HPDE6-E6E7 (cell line): ENCODE data around the gene KIRREL3.

ENCODE experiments used
- DNase-seq: peaks from one replicate; pipeline ENCODE4 v3.0.0; 2011; ENCODE audit warnings: missing footprints; ENCODE audit errors: extremely low spot score

KIRREL3 gene

GRCh38 chr11:126739499-126740145 is 260.9 kb downstream of the KIRREL3 start:
- no peak for DNase-seq

GRCh38 chr11:126738295-126739031 is 262.1 kb downstream of the KIRREL3 start:
- DNase-seq = no peak

DNA sequence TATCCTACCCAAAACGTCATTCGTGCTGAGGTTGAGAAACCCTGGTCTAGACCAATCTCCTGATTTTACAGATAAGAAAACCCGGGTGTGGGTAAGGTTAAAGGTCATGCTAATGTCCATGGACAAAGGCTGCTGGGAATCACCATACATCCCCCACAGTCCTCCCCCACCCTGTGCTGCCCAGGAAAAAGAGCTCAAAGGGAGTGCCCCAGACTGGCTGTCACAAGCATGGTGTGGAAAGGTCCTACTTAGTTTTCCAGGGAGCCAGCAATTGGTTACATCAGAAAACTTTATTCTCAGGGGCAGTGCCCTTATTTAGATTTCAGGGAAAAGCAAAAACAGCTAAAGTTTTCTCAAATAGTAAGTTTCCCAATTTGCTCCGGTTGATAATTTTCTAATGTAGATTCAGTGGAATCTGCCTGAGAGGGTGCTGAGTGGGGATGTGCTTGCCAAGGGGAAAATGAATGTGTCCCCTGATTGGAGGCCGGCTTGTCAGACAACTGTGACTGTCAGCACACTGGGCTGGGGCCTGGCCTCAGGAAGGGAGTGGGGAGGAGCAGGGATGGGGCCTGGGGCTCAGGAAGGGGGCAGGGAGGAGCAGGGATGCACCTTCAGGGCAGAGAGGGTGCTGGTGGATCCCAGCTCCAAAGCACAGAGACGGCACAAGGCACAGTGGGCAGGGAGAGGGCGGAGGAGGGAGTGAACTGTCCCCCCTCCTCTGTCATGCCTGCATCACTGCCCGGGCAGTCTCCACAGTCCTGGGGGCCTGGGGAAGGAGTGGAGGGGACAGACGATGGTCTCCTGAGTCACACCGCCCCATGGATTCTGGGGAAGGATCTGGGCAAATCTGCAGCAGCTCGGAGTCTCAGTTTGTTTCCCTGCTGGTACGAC is 263.6 kb downstream of the KIRREL3 start:
- DNase-seq = no peak

GRCh38 chr11:126734752-126735151 is 265.8 kb downstream of the KIRREL3 start:
- no peak for DNase-seq

DNA sequence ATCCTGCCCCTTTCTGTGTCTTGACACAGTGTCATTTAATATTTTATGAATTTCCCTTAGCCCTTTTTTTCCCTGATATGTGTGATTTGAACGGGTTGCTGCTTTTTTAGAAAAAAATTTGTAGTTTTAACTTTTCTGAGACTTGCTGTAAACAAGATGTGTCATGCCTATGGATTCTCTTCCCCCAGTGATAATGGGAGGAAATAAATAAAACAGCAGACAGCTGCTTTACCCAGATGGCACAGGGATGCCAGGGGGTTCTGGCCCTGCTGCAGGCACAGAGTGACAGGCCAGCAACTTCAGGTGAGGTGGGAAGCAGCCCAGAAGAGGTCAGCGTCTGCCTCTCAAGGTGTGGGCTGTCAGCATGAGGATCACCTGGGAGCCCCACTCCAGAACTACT is 266.9 kb downstream of the KIRREL3 start:
- no peak for DNase-seq

GRCh38 chr11:126732981-126733380 is 267.6 kb downstream of the KIRREL3 start:
- no peak for DNase-seq

DNA sequence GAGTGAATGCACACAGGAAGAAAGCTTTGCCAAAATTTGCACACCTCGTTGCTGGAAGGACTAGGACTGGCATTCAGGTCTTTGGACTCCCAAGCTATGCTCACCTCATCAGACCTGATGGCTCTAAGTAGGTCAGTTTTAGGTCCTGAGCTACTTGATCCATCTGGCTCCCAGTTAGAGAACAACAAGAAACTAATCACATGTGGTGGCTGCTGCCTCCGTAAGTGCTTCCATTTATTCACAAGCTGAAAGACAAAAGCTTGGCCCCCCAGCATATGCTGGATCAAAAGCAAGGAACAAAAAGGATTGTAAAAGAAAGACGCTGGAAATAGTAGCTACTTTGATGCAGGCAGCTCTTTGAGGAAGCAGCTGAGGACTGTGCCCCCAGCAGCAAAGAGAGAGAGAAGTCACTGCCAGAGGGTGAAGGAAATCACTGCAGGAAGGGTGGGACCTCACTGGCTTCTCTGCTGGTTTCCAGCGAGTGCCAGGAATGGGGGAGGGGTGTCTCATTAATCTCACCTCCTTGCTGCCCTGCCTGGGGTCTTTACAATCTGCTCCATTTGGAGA is 268.9 kb downstream of the KIRREL3 start:
- no peak for DNase-seq

DNA sequence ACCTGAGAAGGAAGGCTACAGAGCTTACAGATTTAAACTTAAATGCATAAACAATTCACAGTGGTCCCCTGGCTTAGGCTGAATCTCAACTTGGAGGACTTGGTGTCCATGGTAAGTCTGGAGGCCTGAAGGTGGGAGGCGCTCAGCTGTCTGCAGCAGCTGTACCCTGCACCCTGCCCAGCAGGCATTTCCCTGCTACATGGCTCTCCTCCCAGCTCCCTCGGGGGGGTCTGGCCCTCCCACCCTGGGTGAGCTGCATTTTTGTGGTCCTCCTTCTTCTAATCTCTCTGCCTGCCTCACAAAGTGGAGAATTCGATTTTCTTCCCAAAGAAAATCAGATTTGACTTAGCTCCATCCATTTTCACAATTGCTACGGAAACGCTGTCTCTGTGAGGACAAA is 273.2 kb downstream of the KIRREL3 start:
- no peak for DNase-seq

GRCh38 chr11:126725521-126725920 is 275.0 kb downstream of the KIRREL3 start:
- DNase-seq = no peak

- no peak for DNase-seq
Measured at GRCh38 chr11:126725043-126725442, 275.5 kb downstream of the KIRREL3 start.

DNA sequence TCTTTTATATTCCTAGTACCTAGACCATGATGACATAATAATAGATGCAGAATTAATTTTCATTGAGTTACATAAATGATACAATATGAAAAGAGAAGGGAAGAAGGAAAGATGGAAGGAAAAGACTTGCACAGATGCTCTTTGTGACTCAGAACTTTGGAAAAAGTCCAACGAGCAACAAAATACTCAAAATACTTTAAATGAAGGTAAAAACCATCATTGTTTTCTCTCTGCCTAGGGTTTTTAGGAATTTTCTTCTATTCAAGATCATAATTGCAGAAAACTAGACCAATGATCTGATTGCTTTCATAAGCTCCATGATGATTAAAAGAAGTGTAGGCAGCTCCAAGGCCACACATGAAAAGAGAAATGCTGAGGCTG is 276.9 kb downstream of the KIRREL3 start:
- DNase-seq = no peak

- no peak for DNase-seq
Measured at GRCh38 chr11:126722956-126723664, 277.5 kb downstream of the KIRREL3 start.

DNA sequence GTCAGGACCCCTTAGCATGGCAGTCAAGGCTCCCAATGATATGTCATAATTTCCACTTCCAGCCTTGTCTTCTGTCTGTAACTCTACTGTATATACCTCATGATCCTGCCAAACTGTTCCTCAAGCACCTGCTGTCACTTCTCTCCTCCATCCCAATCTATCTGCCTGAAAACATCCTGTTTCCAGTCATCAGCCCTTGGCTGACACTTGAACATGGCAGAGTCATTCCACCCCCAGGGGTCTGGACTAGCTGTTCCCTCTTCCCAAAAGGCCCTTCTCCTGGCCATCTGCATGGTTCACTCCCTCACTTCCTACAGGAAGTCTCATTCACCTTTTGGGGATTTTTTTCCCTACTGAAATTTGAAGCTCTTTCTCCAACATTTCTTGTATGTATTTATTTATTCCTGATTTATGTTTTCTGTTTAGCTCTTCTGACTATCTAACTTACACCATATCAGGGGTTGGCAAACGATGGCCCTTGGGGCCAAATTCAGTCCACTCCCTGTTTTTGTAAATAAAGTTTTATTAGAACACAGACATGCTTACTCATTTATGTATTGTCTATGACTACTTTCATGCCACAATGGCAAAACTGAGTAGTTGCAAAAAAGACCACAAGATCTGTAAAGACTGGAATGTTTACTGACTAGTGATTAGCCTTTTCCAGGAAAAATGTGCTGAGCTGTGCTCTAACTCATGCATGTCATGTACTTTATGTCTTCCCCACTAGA is 278.4 kb downstream of the KIRREL3 start:
- DNase-seq = no peak

- DNase-seq = no peak
Measured at GRCh38 chr11:126720539-126721235, 279.9 kb downstream of the KIRREL3 start.

- no peak for DNase-seq
Measured at GRCh38 chr11:126719740-126720139, 280.8 kb downstream of the KIRREL3 start.

GRCh38 chr11:126718276-126718675 is 282.3 kb downstream of the KIRREL3 start:
- no peak for DNase-seq

DNA sequence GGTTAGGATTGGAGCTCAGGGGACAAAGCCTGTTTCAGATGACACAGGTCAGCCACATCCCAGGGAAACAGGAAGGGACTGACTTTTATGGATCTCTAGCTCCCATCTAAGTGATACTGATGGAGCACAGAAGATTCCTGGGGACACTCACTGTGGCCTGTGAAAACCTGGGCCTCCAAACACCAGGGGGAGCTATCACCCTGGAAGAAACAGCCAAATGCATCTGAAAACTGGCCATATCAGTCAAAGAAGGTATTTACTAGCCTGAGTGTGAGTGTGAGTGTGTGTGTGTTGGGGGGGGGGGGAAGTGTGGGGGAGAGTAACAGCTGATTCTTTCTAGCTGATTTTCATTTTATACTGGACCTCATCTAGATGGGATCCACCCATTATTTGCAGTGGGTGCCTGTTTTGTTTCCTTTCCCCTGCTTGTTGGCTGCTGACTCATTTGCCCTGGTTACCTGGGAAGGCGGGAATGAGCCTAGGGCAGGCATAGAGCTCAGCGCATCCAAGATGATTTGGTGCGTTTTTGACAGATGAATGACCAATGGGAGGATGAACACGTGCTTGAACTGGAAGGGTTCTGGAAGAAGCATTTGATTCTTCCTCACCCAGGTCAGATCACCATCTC is 284.0 kb downstream of the KIRREL3 start:
- DNase-seq = no peak

DNA sequence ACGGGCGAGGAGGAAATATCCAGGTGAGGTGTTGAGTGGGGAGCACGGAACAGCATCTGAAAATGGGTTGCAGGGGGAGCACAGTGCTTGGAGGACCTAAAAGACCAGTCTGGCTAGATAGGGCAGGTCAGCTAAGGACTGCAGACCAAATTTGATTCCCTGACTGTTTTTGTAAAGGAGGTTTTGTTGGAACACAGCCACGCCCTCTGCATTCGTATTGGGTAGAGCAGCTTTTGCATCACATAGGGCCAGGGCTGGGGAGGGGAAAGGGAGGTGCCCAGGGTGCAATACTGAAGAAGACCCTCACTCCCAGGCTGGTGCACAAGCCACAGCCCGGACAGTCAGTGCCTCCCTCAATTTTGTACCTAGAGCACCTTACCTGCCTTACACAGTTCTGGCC is 286.8 kb downstream of the KIRREL3 start:
- DNase-seq = no peak

GRCh38 chr11:126711977-126712625 is 288.5 kb downstream of the KIRREL3 start:
- DNase-seq = no peak
